HG02588 (cell line): ENCODE data around the gene FAM177A1.

Source experiments
- ATAC-seq: cut with Tn5 transposase; IDR thresholded peaks from one replicate; pipeline ENCODE4 v1.9.1; 2021; ENCODE audit warnings: mild to moderate bottlenecking, moderate library complexity; ENCODE audit not compliant: unreplicated experiment

The FAM177A1 gene

DNA sequence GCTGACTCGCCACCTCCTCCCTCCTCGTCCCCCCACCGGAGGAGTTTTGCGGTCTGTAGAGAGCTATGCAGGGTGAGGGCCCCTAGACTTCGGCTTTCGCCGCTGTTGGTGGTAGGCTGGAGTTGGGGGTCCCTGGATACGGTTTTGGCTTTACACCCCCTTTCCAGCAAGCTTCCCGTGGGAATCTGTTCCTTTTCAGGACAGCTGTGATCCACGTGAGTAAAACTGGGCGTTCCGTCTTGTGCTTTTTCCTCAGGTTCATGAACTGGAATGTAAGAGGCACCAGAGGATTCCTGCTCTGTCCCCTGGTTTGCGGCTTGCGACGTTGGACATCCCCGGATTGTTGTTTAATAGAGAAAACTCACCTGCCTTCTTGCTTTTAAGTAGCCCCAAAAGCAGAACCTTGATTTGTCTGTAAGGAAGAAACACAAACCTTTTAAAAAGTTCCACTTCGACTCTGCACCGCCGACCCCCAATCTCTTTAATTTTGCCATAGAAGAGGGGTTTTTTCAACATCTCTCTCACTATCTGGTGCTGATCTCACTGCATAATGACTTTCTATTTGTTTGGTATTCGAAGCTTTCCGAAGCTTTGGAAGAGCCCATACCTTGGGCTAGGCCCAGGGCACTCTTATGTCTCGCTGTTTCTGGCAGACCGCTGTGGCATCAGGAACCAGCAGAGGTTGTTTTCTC, 76.8 kb downstream of the FAM177A1 start:
- ATAC-seq = peak; percentile 36

DNA sequence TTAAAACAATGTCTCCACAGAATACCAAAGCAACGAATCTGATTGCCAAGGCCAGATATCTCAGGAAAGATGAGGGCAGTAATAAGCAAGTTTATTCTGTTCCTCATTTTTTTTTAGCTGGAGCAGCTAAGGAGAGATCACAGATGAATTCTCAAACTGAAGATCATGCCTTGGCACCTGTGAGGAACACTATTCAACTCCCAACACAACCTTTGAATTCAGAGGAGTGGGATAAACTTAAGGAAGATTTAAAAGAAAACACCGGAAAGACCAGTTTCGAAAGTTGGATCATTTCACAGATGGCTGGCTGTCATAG, 77.3 kb downstream of the FAM177A1 start:
- no peak for ATAC-seq

- ATAC-seq = no peak
These were observed 78.1 kb downstream of the FAM177A1 start for GRCh38 chr14:35124127-35124526.
